Measurements from ENCODE around the gene WDR93.

WDR93 gene

DNA sequence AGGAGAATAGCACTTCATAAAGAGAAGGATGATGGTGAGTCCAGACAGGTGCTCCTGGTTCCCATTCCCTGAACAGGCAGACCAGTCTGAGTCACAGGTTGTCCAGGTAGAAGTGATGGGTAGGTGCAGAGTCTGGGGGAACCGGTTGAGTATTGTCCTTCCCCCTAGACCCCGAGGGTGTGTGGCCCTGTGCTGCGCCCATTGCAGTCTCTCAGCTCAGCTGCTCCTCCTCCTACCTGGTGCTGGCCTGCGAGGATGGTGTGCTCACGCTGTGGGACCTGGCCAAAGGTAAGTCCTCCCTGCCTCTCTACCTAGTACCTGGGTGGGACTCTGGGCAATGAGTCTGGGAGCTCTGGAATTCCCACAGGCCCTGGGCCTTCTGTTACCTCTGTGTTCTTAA lies 40.7 kb downstream of the WDR93 start:
- Mint-ChIP-seq H3K9me3 (no peaks in the 10 kb centered on the region), H3K4me1 (ENCODE audit: low read depth in 2 of 2) (no peaks in the 10 kb centered on the region), H3K36me3 (ENCODE audit: insufficient read depth) (no peaks in the 10 kb centered on the region), H3K4me3 (no peak overlapping the region), H3K27ac (no peak overlapping the region), H3K27me3 (peaks cover 25 to 50% of the 10 kb centered on the region in 2 donors)
- DNase-seq (no peak), ATAC-seq (replicated peaks) (no peak)

DNA sequence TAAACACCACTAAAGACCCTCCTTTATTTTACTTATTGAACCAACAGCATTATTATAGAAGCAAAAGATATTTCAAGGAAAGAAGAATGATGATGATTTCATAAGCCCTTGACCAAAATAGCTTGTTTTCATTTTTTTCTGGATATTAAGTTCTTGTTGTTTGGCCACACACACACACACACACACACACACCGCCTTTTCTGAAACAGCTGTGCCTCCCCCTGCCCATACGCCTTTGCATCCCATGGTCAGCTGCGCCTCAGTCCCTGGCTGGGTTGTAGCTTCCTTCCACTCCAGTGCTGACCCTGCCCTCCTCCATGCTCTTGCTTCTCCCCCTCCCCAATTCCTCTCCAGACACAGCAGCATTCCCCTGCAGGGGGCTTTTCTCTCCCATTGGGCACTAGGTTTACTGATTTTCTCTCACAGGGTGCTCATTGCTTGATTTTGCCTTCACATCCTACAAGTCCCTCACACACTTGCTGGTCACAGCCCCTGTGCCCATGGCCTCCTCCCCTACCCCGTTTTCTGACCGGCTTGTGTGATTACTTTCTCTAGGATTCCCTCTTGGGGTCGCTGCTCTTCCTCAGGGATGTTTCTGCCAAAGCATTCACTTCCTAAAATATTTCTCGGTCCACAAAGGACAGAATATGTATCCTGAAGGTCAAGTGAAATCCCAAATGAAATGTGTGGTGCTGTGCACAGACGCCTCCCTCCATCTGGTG lies 42.0 kb downstream of the WDR93 start:
- DNase-seq (no peak), ATAC-seq (replicated peaks) (no peak)
- Mint-ChIP-seq H3K36me3 (ENCODE audit: insufficient read depth) (no peaks in the 10 kb centered on the region), H3K27me3 (peaks cover 38 to 63% of the 10 kb centered on the region in 2 donors), H3K27ac (no peak overlapping the region), H3K4me3 (no peak overlapping the region), H3K4me1 (ENCODE audit: low read depth in 2 of 2) (no peaks in the 10 kb centered on the region), H3K9me3 (no peaks in the 10 kb centered on the region)

DNA sequence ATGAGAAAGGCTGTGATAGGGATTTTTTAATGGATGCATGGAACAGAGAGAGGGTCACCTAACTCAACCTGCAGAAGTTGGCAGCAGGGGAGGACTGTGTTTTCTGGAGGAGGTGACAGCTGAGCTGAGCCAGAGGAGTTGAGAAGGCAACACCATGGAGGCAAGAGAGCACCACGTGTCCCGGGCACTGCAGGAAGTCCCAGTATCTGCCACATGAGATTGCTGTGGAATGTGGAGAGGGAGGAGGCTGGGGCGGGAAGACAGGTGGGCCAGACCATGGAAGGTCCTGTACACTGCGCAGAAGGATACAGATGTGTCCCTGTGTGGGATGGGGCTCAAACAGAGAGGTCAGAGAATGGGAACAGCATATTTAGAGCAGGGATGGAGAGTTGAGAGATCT lies 45.2 kb downstream of the WDR93 start:
- no peak overlapping the region for H3K27ac Mint-ChIP-seq
- no peaks in the 10 kb centered on the region for H3K9me3 Mint-ChIP-seq
- H3K4me3 Mint-ChIP-seq = no peak overlapping the region
- H3K4me1 Mint-ChIP-seq (ENCODE audit: low read depth in 2 of 2) = peaks cover 0 to 2% of the 10 kb centered on the region in 2 donors
- DNase-seq = no peak
- H3K36me3 Mint-ChIP-seq (ENCODE audit: insufficient read depth) = no peaks in the 10 kb centered on the region
- H3K27me3 Mint-ChIP-seq = peaks cover 42 to 56% of the 10 kb centered on the region in 2 donors
- no peak for ATAC-seq (replicated peaks)

DNA sequence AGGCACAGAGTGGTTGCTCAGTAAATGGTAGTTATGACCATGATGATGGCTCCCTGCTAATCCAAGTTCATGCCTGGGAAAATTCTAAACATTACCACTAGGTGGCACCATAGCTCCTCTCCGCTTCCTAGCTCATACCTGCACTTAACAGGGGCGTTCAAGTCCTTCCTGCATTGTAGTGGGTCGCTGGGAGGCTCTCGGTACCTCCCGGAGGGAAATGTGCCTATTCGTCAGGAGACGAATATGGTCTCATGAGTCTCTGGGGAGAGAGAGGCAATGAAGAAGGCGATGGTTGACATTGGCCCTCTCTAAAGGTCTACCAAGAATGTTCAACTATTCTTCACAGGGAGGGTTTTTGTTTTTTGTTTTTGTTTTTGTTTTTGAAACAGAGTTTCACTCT lies 49.5 kb downstream of the WDR93 start:
- H3K27ac Mint-ChIP-seq = no peak overlapping the region
- H3K9me3 Mint-ChIP-seq = no peaks in the 10 kb centered on the region
- no peak overlapping the region for H3K4me3 Mint-ChIP-seq
- DNase-seq = peak; percentile 56 to 67 (median 66)
- H3K36me3 Mint-ChIP-seq (ENCODE audit: insufficient read depth) = no peaks in the 10 kb centered on the region
- H3K4me1 Mint-ChIP-seq (ENCODE audit: low read depth in 2 of 2) = peaks cover 0 to 2% of the 10 kb centered on the region in 2 donors
- ATAC-seq (replicated peaks) = peak; percentile 90
- peaks cover 27 to 41% of the 10 kb centered on the region in 2 donors for H3K27me3 Mint-ChIP-seq

DNA sequence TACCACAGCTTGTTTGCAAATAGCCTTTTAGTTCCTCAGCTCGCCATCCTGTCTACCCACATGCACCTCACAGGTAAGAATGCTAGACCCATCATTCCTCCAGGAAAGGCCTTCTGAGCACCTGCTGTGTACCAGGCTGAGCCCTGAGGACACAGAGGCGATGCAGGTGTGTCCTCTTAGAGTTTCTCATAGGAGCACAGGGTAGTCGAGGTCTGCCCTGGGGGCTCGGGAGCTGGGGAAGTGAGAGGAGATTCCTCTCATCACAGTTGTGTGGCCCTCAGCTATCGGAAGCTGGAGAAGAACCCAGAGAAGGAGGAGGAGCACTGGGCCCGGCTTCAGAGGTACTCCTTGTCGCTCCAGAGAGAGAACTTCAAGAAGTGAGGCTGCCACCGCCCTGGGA lies 52.4 kb downstream of the WDR93 start:
- no peak for ATAC-seq (replicated peaks)
- H3K4me1 Mint-ChIP-seq (ENCODE audit: low read depth in 2 of 2) = peaks cover 0 to 2% of the 10 kb centered on the region in 2 donors
- peaks cover 0 to 12% of the 10 kb centered on the region in 2 donors for H3K27me3 Mint-ChIP-seq
- H3K9me3 Mint-ChIP-seq = no peaks in the 10 kb centered on the region
- H3K4me3 Mint-ChIP-seq = no peak overlapping the region
- H3K27ac Mint-ChIP-seq = no peak overlapping the region
- DNase-seq = no peak
- H3K36me3 Mint-ChIP-seq (ENCODE audit: insufficient read depth) = no peaks in the 10 kb centered on the region

DNA sequence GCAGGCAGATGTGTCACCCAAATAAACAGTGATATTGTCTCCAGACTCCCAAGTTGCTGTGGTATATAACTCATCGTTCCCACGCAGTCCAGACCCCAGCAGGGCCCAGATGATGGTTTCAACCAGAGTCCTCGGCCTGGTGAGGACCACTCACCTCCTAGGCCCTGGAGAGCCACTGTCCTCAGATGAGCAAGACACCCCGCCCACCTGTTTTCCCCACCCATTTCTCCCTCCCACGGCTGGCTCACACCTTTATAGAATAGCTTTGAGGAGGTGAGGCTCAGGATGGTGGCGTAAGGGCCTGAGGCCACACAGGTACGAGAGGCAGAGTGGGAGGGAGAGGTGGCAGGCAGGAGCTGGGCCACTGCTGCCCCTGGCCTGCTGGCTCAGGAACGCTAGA lies 53.0 kb downstream of the WDR93 start:
- Mint-ChIP-seq H3K4me3 (no peak overlapping the region), H3K27me3 (peaks cover 0 to 10% of the 10 kb centered on the region in 2 donors), H3K4me1 (ENCODE audit: low read depth in 2 of 2) (peaks cover 0 to 2% of the 10 kb centered on the region in 2 donors), H3K27ac (no peak overlapping the region), H3K9me3 (no peaks in the 10 kb centered on the region), H3K36me3 (ENCODE audit: insufficient read depth) (no peaks in the 10 kb centered on the region)
- ATAC-seq (replicated peaks) = no peak
- DNase-seq = no peak

DNA sequence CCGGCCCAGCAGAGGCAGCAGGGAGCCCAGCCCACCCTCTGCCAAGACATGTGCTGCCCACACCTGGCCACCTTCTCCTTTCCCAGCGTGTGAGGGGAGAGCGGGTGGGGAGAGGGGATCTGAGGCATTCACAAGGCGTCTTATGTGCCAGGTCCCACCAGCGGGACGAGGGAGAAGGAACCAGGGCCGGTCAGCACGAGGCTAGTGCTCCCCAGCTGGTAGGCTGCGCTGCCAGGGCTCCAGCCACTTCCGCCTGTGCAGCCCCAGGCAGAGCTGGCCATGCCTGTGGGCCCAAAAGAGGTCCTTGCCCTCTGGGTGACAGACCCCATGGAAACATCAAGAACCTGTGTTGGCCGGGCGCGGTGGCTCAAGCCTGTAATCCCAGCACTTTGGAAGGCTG lies 54.5 kb downstream of the WDR93 start:
- Mint-ChIP-seq H3K36me3 (ENCODE audit: insufficient read depth) (peaks cover 4% of the 10 kb centered on the region), H3K27me3 (peaks cover 0 to 10% of the 10 kb centered on the region in 2 donors), H3K27ac (peak overlapping the region in 1 of 2 donors; percentile 61)

DNA sequence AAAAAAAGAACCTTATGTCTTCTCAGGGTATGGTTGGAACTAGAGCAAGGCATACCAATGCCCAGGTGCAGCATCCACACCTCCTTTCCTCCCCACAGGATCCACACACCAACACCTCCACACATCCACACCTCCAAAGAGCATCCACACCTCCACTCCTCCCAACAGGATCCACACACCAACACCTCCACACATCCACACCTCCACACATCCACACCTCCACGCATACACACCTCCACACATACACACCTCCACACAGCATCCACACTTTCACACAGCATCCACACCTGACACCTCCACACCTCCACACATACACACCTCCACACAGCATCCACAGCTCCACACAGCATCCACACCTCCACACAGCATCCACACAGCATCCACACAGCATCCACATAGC lies 55.2 kb downstream of the WDR93 start:
- peaks cover 0 to 10% of the 10 kb centered on the region in 2 donors for H3K27me3 Mint-ChIP-seq
- no peak overlapping the region for H3K4me3 Mint-ChIP-seq
- H3K9me3 Mint-ChIP-seq = no peaks in the 10 kb centered on the region
- DNase-seq (no peak), ATAC-seq (replicated peaks) (no peak)
- H3K27ac Mint-ChIP-seq = no peak overlapping the region
- peaks cover 7% of the 10 kb centered on the region for H3K36me3 Mint-ChIP-seq (ENCODE audit: insufficient read depth)
- H3K4me1 Mint-ChIP-seq (ENCODE audit: low read depth in 2 of 2) = peaks cover 5 to 6% of the 10 kb centered on the region in 2 donors

More for the DNA sequence above, 54.5 kb downstream of the WDR93 start:
- ATAC-seq (replicated peaks) (no peak), DNase-seq (no peak)
- Mint-ChIP-seq H3K4me1 (ENCODE audit: low read depth in 2 of 2) (peaks cover 5 to 6% of the 10 kb centered on the region in 2 donors), H3K4me3 (no peak overlapping the region), H3K9me3 (no peaks in the 10 kb centered on the region)

DNA sequence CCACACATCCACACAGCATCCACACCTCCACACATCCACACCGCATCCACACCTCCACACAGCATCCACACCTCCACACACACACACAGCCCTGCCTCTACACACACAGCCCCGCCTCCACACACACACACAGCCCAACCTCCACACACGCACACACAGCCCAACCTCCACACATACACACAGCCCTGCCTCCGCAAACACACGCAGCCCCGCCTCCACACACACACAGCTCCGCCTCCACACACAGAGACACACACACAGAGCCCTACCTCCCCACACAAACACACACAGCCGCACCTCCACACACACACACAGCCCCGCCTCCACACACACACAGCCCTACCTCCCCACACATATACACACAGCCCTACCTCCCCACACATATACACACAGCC lies 55.8 kb downstream of the WDR93 start:
- H3K27ac Mint-ChIP-seq = no peak overlapping the region

DNA sequence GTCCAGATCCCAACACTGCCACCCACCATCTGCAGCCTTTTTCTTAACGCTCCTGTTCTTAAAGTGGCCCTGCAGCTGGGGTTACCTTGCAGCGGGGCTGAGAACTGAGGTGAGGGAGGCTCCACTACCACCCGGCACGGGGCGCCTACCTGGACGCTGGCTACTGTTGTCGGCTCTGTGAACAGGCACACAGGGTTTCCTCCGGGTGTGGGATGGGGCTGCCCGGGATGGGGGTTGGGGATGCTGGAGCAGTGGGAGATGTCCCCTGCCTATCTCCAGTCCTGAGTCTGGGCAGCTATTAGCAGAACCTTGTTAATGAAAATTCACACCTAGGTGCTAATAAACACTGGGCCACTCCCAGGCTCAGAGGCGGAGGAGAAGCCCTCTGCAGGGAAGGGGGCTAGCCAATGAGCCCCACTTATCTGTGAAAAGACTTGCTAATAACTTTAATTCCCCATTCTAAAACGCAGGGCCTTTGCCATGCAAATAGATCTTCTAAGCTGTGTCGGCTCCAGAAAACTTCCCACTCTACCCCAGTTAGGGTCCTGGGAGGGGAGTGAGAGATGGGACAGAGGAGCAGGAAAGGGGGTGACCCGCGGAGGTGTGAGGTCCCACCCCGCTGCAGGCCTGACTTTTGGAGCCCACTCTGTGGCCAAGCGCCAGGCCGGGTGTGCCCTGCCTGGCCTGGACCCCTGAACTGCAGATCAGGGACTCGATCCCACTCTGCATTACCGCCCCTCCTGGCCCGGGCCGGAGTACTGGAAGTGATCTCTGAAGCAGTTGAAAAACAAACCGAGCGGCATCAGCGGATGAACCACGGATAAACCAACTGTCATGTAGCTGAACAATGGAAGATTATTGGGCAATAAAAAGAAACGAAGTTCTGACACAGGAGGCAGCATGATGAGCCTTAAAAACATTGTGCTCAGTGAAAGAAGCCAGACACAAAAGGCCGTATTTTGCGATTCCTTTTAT lies 57.4 kb downstream of the WDR93 start:
- peak overlapping the region in 1 of 2 donors; percentile 79 for H3K4me3 Mint-ChIP-seq
- H3K27me3 Mint-ChIP-seq = peaks cover 0 to 10% of the 10 kb centered on the region in 2 donors
- H3K27ac Mint-ChIP-seq = no peak overlapping the region
- DNase-seq (no peak), ATAC-seq (replicated peaks) (no peak)
- H3K9me3 Mint-ChIP-seq = no peaks in the 10 kb centered on the region
- H3K36me3 Mint-ChIP-seq (ENCODE audit: insufficient read depth) = peaks cover 10% of the 10 kb centered on the region
- H3K4me1 Mint-ChIP-seq (ENCODE audit: low read depth in 2 of 2) = peaks cover 5 to 6% of the 10 kb centered on the region in 2 donors

More for the DNA sequence above, 55.8 kb downstream of the WDR93 start:
- Mint-ChIP-seq H3K9me3 (no peaks in the 10 kb centered on the region), H3K4me3 (no peak overlapping the region), H3K27me3 (peaks cover 0 to 10% of the 10 kb centered on the region in 2 donors), H3K36me3 (ENCODE audit: insufficient read depth) (peaks cover 8% of the 10 kb centered on the region), H3K4me1 (ENCODE audit: low read depth in 2 of 2) (peaks cover 5 to 6% of the 10 kb centered on the region in 2 donors)
- ATAC-seq (replicated peaks) (no peak), DNase-seq (no peak)

DNA sequence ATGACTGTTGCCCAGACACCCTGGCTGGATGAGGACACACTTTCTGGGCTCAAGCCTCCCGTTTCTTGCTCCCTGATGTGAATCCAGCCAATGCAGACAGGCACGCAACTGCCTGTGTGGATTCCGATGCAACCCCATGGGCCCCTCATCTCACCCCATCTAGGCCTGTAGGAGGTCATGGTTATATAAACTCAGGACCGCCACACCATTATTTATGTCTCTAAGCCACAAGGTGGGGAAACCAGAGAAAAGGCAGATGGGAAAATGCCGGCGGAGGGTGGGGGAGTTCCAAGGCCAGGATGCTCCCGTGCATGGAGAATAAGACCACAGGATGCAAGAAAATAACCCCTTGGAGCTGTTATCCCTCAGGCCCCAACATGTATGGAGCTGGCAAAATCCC lies 58.4 kb downstream of the WDR93 start:
- Mint-ChIP-seq H3K4me1 (ENCODE audit: low read depth in 2 of 2) (peaks cover 5 to 6% of the 10 kb centered on the region in 2 donors), H3K27me3 (peaks cover 0 to 6% of the 10 kb centered on the region in 2 donors), H3K9me3 (no peaks in the 10 kb centered on the region), H3K27ac (no peak overlapping the region), H3K4me3 (peak overlapping the region; percentile 78 to 79), H3K36me3 (ENCODE audit: insufficient read depth) (peaks cover 10% of the 10 kb centered on the region)
- ATAC-seq (replicated peaks) (no peak), DNase-seq (no peak)

DNA sequence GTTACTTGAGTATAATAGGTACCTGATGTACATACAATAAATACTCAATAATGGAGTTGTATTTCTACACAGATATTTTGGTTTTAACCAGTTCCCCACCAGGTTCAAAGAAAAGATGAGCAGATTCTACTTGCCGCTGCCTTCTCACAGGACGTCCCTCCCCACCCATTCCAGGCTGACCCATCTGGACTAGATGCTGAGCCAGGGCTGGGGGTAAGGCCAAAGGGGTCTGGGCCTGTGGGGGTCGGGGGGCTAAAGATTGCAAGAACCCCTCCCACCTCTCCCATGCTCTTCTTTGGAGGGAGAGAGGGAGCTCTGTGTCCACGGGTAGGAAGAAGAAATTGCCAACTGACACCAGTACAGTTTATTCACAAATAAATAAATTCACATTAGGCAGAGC lies 58.9 kb downstream of the WDR93 start:
- peak overlapping the region in 1 of 2 donors; percentile 18 for H3K27ac Mint-ChIP-seq
- H3K36me3 Mint-ChIP-seq (ENCODE audit: insufficient read depth) = peaks cover 10% of the 10 kb centered on the region
- peaks cover 0 to 6% of the 10 kb centered on the region in 2 donors for H3K27me3 Mint-ChIP-seq

DNA sequence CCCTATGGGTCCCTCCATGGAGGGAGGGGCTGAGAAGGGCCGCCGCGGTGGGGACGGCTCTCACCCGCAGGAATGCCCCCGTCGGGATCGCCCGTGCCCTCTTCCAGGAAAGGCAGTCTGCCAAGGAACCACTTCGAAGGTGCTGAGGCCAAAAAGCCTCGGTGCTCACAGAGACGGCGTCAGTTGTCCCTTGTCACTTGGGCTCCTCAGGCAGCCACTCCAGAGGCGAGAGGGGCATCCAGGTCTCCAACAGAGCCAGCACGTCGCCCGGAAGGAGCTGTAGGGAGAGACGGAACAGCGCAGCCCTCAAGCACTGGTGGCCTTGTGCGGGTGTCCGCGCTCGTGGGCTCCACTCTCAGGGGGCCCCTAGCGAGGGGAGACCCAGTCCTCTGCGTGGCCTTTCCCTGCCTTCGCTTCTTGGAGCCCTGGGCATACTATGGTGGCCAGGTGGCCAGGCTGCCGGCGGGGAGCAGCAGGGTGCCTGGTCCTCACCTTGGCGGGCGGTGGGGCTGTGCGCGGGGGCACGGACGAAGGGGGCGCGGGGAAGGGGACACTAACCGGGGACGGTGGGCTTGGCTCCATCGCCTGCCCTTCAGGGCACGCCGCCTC lies 59.4 kb downstream of the WDR93 start:
- H3K27me3 Mint-ChIP-seq = peaks cover 0 to 6% of the 10 kb centered on the region in 2 donors
- H3K4me3 Mint-ChIP-seq = peak overlapping the region; percentile 78 to 79
- H3K4me1 Mint-ChIP-seq (ENCODE audit: low read depth in 2 of 2) = peaks cover 5 to 6% of the 10 kb centered on the region in 2 donors
- H3K9me3 Mint-ChIP-seq = no peaks in the 10 kb centered on the region
- DNase-seq = no peak
- H3K36me3 Mint-ChIP-seq (ENCODE audit: insufficient read depth) = peaks cover 10% of the 10 kb centered on the region
- ATAC-seq (replicated peaks) = peak; percentile 2
- peak overlapping the region in 1 of 2 donors; percentile 18 for H3K27ac Mint-ChIP-seq

More for the DNA sequence above, 58.9 kb downstream of the WDR93 start:
- Mint-ChIP-seq H3K4me3 (peak overlapping the region; percentile 78 to 79), H3K9me3 (no peaks in the 10 kb centered on the region), H3K4me1 (ENCODE audit: low read depth in 2 of 2) (peaks cover 5 to 6% of the 10 kb centered on the region in 2 donors)
- DNase-seq (no peak), ATAC-seq (replicated peaks) (no peak)

All from effector memory CD8-positive, alpha-beta T cell (primary cell).